GM18511 (cell line): ENCODE data around the gene CACNA2D2.

Source experiments
- ATAC-seq: cut with Tn5 transposase; IDR thresholded peaks from one replicate; pipeline ENCODE4 v1.9.1; 2021; ENCODE audit warnings: mild to moderate bottlenecking, moderate library complexity; ENCODE audit not compliant: unreplicated experiment

CACNA2D2 gene

DNA sequence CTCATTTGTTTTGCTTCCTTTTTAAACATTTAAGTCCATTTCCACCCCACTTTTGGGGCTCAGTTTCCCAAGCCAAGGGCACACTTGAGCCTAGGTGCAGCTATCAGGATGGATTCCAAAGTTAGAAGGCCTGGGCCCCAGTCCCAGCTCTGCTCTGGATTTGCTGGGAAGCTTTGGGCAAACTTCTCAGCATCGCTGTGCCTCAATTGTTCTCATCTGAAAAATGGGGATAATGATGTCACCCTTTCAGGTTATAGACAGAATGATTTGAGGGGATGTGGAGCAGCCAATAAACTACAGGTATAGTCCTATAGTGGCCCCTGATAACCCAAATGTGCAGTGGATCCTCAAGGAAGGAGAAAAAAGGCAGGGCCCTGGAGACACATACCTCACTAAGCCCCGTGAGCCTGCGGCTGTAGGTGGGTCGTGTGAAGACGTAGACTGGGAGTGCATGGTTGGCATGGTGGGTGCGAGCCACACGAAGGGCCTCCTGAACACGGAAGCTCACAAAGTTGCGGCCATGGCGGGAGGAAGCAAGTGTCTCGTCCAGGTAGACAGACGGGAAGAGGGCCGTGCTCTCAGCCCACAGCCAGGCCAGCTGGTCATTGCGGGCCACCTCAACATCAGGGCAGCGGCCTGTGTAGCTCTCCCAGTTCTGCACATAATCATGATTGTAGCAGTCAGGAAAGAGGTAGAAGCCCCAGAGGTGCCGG is 184.1 kb downstream of the CACNA2D2 start:
- no peak for ATAC-seq

- ATAC-seq = no peak
Measured at GRCh38 chr3:50318615-50319014, 184.8 kb downstream of the CACNA2D2 start.

DNA sequence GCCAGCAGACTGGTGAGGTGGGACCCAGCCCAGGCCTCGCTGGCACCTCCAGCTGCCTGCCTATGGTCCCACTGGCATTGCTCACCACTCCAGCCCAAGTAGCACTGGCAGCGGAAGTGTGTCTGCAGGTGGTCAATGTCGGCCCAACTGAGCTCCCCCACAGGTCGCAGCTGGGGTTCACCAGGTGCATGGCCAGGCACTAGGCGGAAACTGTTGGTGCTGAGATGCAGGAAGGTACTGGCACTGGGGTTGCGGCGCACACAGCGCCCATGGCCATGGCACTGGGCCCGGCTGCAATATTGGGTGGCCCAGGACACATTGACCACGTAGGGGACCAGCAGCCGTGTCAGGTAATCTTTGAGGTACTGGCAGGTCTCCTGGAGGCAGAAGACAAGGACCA is 185.3 kb downstream of the CACNA2D2 start:
- no peak for ATAC-seq

- no peak for ATAC-seq
Measured at GRCh38 chr3:50317300-50317699, 186.1 kb downstream of the CACNA2D2 start.

DNA sequence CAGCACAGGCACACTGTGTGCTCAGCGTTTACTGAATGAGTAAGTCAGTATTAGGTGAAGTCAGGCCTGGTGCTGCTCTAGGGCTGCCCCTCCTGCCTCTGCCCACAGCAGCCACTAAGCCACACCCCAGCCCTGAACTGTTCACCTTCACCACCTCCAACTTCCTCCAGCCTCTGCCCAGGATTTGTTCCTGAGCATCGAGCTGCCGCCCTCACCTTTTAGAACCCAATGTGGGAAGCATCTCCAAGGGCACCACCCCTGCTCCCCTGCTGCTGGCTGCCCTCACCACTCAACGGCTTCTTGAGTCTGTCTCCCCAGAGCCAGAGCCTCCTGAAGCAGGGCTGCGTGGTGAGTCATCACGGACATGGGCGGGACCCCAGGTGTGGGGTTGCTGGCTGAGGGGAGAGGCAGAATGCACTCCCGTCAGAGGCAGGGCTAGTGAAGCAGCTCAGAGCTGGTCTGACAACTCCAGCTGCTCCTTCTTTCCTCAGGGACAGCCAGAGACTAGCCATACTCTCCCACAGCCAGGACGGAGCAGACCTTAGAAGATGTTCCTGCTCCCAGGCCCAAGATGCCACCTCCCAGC is 186.7 kb downstream of the CACNA2D2 start:
- no peak for ATAC-seq

DNA sequence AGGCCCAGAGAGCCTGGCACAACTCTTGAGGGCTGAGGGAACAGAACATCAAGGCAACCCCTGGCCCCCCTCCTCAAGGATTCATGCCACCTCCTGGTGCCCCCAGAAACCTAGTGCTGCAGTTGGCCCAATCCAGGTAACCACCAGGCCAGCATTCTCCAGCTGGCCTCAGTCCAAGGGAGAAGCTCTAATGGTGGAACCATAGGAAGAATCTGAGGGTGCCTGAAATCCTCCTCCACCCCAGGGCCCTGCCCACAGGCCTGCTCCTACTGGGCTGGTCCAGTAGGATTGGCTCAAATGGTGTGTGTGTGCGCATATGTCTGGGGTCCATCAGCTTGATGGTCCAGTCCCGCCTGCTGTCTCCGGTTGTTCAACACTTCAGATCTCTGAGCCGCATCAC is 188.6 kb downstream of the CACNA2D2 start:
- ATAC-seq = no peak

DNA sequence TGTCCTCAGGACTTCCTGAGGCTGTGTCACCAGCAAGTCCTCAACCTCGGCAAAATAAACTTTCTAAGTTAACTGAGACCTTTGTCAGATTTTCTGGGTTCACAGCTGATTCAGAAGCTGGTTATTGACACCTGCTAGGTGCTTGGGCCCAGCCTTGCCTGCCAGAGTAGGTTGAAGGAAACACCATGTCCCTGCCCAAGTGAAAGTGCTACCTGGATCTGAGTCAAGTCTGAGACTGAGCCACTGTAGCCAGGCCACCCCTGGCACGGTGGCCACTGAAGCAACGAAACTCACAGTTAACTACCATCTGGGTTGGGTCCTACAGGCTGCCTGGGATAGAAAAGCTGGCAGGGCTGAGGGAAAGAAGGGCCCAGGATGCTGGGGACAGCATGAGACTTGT is 189.1 kb downstream of the CACNA2D2 start:
- no peak for ATAC-seq
